ENCODE data around the gene CBX5. TPM values are rescaled to one million over a fixed set of nuclear protein-coding genes. Genes with fewer than 3 reads are reported as not detected.
A peak's percentile ranks its signal among the peaks of the same experiment; 100 is the strongest.

Gene CBX5
- total and polyA plus RNA-seq, 9 of the 15 experiments (the other 6 are each of a cell fraction or from before 2014, with no cell fraction given) = 32.6 to 102 (median 59.2) TPM

- TF ChIP-seq THRB (CRISPR knock-in tag; conservative IDR thresholded peaks at IDR 0.05) (no peak), ZNF224 (CRISPR knock-in tag; IDR thresholded peaks at IDR 0.05) (no peak), FOXM1 (IDR thresholded peaks at IDR 0.05; ENCODE audit: low read depth) (peak; percentile 48; the same call in 1 of the 2 replicates), FOXM1 (CRISPR knock-in tag; IDR thresholded peaks at IDR 0.05; ENCODE audit: low read depth) (no peak), MEIS2 (IDR thresholded peaks at IDR 0.05; ENCODE audit: partially characterized antibody) (peak; percentile 12), TRIM25 (IDR thresholded peaks at IDR 0.05; ENCODE audit: borderline replicate concordance) (0 out of 2 replicates have a peak, but pooled peaks have one; percentile 7), PHTF2 (CRISPR knock-in tag; IDR thresholded peaks at IDR 0.05) (no peak), ZZZ3 (IDR thresholded peaks at IDR 0.05) (no peak), TFAP4 (CRISPR knock-in tag; IDR thresholded peaks at IDR 0.05; ENCODE audit: borderline replicate concordance) (peak; percentile 78; the same call in 1 of the 2 replicates), TOE1 (IDR thresholded peaks at IDR 0.05; ENCODE audit: borderline replicate concordance) (peak; percentile 23; the same call in 1 of the 2 replicates), TOE1 (CRISPR knock-in tag; IDR thresholded peaks at IDR 0.05; ENCODE audit: borderline replicate concordance, low read depth) (no peak), SP1 (CRISPR knock-in tag; IDR thresholded peaks at IDR 0.05) (peak; percentile 77), CREB5 (CRISPR knock-in tag; IDR thresholded peaks at IDR 0.05) (no peak), TRIM24 (IDR thresholded peaks at IDR 0.05) (peak in 1 of 2 experiments; percentile 39; a peak in 1 of 4 replicates), ETV6 (IDR thresholded peaks at IDR 0.05; ENCODE audit: borderline replicate concordance in 1 of 2, low read depth in 2 of 2, low read length in 1 of 2) (peak in 1 of 2 experiments; percentile 45; a peak in 1 of 4 replicates), ETV6 (CRISPR knock-in tag; IDR thresholded peaks at IDR 0.05; ENCODE audit: borderline replicate concordance) (no peak)
Measured at GRCh38 chr12:54294152-54294952, 14.4 kb upstream of the CBX5 start (continued).
